Measurements from ENCODE around the gene ITSN1.
"Not testable (repeated sequence)": the region's sequence is repeated elsewhere in the genome, so short reads cannot be mapped to it uniquely, and the experiment has no call there.

Gene ITSN1

GRCh38 chr21:33651965-33652680, 9.8 kb downstream of the ITSN1 start:
- DNase-seq = no peak

- DNase-seq = no peak
Measured at GRCh38 chr21:33654412-33654811, 12.1 kb downstream of the ITSN1 start.

GRCh38 chr21:33655588-33656221, 13.4 kb downstream of the ITSN1 start:
- DNase-seq = no peak

- no peak for DNase-seq
Measured at GRCh38 chr21:33657124-33657820, 15.0 kb downstream of the ITSN1 start.

GRCh38 chr21:33658919-33659567, 16.7 kb downstream of the ITSN1 start:
- no peak for DNase-seq

- no peak for DNase-seq
Measured at GRCh38 chr21:33659568-33659949, 17.3 kb downstream of the ITSN1 start.

GRCh38 chr21:33660406-33660805, 18.1 kb downstream of the ITSN1 start:
- no peak for DNase-seq

GRCh38 chr21:33661146-33661545, 18.8 kb downstream of the ITSN1 start:
- no peak for DNase-seq

- DNase-seq = no peak
Measured at GRCh38 chr21:33662046-33662445, 19.7 kb downstream of the ITSN1 start.

- DNase-seq = no peak
Measured at GRCh38 chr21:33663241-33663640, 20.9 kb downstream of the ITSN1 start.

GRCh38 chr21:33664135-33664534, 21.8 kb downstream of the ITSN1 start:
- DNase-seq = no peak

- DNase-seq = no peak
Measured at GRCh38 chr21:33666153-33666552, 23.9 kb downstream of the ITSN1 start.

GRCh38 chr21:33667636-33668035, 25.3 kb downstream of the ITSN1 start:
- no peak for DNase-seq

GRCh38 chr21:33668180-33668579, 25.9 kb downstream of the ITSN1 start:
- no peak for DNase-seq

- no peak for DNase-seq
Measured at GRCh38 chr21:33668620-33669019, 26.3 kb downstream of the ITSN1 start.

GRCh38 chr21:33670076-33670978, 28.0 kb downstream of the ITSN1 start:
- no peak for DNase-seq

- no peak for DNase-seq
Measured at GRCh38 chr21:33673473-33673872, 31.2 kb downstream of the ITSN1 start.

- no peak for DNase-seq
Measured at GRCh38 chr21:33674226-33674625, 31.9 kb downstream of the ITSN1 start.

GRCh38 chr21:33676666-33677065, 34.4 kb downstream of the ITSN1 start:
- not testable (repeated sequence) for DNase-seq

GRCh38 chr21:33677450-33677849, 35.1 kb downstream of the ITSN1 start:
- no peak for DNase-seq

GRCh38 chr21:33680870-33681269, 38.6 kb downstream of the ITSN1 start:
- no peak for DNase-seq

GRCh38 chr21:33682992-33683627, 40.8 kb downstream of the ITSN1 start:
- DNase-seq = no peak
